ENCODE results near the gene GLT1D1.

GLT1D1 gene

DNA sequence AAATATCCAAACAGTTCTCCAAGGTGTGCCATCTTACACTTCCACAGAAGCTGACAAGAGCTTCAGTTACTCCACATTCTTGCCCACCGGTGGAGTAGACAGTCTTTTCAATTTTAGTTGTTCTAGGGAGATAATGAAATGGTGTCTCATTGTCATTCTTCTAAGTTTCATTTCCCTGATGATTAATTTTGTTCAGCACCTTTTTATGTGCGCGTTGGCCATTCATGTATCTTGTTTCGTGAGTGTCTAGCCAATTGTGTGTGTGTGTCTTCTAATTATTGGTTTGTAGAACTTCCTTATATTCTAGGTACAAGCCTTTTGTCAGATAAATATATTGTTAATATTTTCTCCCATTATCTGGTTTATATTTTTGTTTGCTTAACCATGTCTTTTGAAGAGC is 63.1 kb downstream of the GLT1D1 start:
- DNase-seq: no peak

DNA sequence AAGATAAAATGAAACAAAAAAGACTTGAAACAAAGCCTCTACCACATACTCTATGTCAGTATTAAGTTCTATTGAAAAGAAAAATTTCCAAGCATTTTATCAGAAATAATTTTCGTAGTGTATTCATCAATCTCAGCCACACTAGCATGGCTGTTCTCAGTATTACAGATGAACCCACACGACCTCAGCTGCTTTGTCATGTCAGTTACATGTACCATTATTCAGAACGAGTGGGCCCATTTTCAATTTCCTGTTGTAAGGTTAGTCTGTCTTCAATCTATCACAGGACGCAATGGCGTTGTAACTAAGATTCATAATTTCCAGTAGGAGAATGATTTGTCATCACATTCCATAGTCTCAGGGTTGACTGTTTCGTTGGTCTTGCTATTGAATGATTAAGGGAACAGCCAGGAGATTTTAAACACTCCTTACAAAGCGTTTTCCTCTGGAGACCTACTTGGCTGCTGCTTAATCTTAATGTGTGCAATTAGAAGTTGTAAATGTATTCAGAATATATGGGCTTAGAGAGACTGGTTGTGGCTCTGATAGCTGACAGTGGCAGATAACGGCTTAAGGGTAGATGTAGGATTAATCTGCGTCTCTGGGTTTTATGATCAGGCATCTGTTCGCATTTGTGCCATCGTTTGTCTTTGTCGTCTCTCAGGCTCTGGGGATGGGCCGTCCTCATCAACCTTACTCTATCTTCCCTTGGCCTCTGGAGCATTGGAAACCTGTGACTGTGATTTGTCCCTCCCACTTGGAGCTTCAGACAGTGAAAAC is 65.4 kb downstream of the GLT1D1 start:
- no peak for DNase-seq

DNA sequence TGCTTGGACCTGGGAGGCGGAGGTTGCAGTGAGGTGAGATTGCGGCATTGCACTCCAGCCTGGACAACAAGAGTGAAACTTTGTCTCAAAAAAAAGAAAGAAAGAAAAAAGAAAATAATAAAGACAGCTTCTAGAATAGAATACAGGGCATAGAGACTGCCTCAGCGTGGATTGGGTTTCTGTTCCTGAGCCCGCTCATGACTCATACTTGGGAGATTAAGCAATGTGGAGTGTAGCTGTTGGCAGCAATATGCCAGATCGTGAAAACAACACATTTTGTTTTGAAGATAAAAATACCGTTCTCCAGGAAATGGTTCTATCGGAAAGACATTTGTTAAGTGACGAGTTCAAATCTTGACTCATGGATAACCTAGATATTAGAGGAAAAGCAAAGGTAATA is 67.2 kb downstream of the GLT1D1 start:
- DNase-seq: no peak

DNA sequence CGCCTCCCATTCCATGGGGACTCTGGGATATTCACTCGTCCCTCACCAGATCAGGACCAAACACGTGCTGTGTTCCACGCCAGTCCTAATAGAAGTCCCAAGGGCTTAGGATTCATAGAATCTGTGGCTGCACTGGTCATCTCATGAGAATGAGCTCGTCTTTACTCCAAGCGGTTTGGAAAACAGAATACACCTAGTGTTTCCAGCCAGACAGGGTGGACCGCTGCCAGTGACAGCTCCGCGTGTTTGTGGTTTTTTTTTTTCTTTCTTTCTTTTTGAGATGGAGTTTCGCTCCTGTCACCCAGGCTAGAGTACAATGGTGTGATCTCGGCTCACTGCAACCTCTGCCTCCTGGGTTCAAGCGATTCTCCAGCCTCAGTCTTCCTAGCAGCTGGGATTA is 75.1 kb downstream of the GLT1D1 start:
- no peak for DNase-seq

DNA sequence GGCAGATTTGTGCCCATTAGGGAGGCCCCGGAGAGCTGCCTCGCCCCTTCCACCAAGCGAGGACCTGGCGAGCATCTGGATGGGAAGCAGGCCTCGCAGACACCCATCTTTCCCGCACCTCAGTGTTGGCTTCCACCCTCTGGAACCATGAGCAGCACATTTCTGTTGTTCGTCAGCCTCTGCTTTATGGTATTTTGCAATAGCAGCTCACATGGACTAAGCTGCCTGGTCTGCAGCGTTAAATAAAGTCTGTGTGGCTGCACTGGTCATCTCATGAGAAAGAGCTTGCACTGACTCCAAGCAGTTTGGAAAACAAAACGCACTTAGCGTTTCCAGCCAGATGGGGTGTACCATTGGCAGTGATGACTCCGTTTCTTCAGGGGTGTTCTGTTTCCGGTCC is 75.8 kb downstream of the GLT1D1 start:
- no peak for DNase-seq

DNA sequence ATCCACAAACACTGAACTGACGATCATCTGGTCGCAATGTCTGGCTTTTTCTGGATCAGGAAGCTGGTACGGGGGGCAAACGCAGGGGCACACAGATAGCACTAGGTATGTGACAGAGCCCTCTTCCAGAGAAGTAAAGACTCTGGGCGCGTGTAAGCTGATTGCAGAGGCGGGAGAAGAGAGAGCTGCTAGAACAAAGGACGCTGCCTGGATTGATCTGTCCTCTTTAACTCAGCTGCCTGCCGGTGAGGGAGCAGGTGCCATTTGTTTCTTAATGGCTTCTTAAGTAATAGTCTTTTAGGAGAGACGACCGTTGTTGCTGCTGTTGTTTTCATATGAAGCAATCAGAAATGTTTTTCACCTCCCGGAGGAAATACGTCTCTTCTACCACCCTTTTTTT is 77.3 kb downstream of the GLT1D1 start:
- DNase-seq: no peak

DNA sequence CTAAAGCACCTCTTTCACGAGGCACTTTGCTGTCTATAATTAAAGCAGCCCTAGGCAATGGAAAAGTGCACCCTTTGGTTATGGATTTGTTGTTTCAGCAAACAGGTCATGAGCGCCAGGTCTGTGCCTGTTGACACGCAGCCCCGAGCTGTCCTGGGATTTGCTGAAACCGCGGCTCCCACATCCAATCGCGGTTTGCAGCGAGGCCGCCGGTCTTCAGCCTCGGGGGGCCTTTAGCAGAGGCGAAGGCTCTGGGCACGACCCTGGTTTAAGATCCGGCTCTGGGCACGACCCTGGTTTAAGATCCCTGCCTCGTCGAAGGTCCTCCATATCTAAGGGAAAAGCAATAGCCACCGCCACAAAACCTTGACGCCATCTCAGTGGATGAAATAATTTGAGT is 79.2 kb downstream of the GLT1D1 start:
- no peak for DNase-seq

DNA sequence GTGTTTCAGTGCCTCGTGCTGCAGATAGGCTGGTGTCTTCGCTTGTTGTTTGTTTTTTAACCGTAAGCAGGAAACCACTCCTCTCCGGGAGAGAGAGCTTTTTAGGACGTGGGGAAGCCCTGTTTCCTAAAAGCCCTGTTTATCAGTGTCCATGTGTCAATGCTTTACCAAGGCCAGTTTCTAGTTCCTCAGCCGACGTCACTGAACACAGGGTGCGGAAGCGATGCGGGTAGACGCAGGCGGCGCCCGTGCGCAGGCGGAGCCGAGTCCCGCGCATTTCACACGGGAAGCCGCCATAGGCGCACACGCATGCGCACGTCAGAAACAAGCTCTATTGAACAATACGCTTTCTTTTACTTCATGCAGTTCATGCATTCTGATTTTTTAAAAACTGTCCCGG is 79.8 kb downstream of the GLT1D1 start:
- no peak for DNase-seq

DNA sequence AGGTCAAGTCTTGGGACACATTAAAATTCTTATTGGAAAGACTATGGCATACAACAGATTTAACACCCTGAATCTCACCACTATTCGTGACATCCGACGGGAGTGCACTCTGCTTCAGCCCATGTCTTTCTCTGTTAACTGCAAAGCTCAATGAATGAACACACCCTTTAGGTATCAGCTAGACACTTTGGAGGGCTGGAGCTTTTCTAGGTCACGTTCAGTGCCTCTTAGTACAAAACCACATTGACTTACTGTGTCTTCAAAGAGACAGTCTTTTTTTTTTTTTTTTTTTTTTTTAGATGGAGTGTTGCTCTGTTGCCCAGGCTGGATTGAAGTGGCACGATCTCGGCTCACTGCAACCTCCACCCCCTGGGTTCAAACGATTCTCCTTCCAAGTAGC is 80.6 kb downstream of the GLT1D1 start:
- no peak for DNase-seq

DNA sequence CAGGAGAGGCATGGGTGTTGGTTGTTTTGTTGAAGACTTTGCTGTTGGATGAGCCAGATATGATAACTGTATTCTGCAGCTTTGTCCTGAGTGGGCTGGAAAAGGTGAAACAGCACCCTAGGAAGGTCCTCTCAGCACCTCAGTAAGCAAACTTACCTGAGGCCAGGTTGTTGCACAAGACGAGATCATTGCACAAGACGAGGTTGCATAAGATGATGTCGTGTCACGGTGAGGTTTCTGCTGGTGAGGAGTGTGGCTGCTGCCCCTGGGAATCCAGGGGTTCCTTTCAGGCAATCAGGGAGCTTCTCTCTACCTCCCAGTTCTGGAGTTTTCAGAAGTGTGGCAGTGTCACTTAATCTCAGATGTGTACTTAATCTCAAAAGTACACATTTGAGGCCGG is 85.6 kb downstream of the GLT1D1 start:
- no peak for DNase-seq

DNA sequence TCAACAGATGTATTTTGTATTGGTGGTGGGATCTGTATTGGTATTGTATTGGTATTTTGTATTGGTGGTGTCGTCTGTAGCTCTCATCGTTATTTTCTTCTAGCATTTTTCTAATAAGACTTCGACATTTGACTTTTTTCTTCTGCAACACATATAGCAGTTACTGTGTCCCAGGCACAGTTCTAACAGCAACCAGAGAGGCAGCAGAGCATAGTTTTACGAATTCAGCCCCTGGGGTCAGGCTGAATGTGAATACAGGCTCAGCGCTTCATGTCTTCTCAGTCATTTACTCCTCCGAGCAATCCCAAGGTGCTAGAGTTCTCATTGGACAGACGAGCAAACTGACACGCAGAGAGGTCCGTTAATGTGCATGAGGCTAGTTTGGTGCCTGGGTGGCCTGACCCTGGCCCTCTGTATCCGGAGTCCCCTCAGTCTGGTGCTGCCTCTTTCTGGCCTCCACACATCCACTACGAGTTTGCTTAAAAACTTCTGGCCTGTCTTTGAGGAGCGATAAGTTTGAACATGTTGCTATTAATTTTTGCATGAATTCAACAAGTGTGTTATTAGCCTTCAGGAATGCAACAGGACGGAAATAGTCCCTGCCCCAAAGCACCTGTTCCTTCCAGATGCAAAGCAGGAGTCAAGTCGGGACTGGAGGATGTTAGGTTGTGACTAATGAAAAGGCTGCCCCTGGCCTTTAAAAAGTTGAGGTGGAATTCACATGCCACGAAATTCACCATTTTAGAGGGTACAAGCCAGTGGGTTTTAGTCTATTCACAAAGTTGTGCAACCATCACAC is 87.0 kb downstream of the GLT1D1 start:
- no peak for DNase-seq

DNA sequence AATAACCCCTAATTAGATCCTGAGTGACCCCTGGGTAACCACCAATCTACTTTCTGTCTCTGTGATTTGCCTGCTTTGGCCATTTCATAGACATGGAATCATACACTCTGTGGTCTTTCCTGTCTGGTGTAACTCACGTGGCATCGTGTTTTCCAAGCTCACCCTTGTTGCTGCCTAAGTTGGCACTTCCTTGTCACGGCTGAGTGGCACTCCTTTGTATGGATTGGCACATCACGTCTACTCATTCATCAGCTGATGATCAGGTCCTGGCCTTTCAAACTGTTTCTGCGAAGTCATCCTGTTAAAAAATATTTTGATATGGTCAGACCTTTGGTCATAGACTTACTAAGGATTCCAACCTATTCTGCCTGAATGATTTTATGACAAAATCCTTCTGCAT is 87.7 kb downstream of the GLT1D1 start:
- no peak for DNase-seq

DNA sequence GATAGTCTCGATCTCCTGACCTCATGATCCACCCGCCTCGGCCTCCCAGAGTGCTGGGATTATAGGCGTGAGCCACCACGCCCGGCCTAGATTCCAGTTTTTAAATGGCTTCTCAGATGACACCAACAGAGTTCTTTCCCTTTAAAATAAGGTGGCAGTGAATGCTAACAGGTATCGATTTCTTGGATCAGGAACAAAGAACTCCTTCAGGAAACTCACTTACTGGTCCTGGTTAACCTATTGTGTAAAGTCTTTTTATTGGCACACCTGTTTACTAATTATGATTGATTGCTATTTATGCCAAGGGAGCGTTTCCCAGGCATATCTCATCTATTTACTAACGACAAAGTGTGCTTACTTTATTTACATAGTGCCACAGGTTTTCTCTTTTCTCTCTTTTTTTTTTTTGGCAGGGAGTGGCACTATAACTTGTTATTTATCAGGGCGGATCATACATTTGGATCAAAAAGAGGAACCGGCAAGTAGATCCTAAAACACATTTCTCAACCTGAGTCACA is 89.7 kb downstream of the GLT1D1 start:
- no peak for DNase-seq

DNA sequence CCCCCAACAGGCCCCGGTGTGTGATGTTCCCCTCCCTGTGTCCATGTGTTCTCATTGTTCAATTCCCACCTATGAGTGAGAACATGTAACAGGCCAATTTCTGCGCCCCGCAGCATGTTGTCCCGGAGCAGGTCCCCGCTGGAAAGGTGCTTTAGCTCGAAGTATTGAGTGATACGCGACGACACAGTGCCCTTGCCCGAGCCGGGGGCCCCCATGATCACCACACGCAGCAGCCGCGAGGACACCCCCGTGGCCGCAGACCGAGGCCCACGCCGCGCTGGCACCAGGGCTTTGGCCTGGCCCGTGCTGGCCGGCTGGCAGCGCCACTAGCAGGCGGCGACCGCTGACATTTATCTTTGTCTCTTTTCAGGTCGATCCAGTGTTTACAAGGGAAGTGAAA is 91.7 kb downstream of the GLT1D1 start:
- no peak for DNase-seq

DNA sequence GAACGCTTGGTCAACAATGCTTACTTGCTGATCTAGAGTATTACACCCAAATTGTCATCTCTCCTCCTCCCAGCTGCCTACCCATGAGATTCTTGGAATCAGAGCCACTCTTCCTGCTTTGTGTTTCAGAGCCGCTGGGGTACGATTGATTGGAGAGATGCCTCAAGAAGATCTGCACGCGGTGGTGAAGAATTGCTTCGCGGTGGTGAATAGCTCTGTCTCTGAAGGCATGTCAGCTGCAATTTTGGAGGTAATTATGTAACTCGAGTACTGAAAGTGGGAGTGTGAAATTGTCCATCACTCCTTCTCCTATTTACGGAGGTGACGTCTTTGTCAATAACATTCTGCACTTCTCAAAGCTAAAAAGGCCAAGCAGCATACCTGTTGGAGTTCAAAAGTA is 93.9 kb downstream of the GLT1D1 start:
- no peak for DNase-seq

DNA sequence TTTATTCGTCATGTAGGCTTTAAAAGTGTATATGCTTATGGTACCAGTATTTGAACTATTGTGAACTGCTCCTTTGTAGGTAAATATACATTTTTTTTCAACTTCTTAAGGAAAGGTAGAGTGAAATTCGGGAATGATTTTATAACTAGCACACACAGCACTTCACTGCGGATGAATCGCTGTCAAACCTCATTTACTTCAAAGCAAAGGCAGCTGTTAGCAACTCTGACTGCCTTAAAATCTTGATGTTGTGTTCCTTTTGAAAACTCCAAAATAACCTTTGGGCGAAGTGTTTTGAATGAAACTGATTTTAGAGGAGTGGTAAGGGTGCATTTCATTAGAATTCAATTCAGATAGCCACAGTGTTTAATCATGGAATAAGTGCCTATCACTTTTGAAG is 95.8 kb downstream of the GLT1D1 start:
- DNase-seq: no peak

DNA sequence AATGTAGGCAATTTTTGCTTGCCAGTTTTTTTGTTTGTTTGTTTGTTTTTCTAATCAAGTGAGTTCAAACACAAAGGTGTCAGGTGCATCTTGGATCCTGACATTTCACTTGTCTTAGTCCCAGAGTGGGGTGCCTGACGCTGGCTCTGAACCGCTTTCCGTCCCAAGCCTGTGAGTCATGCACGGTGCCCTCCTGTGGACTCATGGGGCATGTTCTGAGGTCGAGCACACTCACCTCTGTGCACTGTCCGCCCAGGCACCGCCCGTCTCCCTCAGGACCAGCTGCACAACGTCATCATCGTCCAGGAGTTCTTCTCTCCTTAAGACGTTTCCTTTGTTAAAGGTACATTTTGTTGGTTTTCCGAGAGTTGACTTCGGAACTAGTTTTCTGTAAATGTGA is 98.2 kb downstream of the GLT1D1 start:
- no peak for DNase-seq

DNA sequence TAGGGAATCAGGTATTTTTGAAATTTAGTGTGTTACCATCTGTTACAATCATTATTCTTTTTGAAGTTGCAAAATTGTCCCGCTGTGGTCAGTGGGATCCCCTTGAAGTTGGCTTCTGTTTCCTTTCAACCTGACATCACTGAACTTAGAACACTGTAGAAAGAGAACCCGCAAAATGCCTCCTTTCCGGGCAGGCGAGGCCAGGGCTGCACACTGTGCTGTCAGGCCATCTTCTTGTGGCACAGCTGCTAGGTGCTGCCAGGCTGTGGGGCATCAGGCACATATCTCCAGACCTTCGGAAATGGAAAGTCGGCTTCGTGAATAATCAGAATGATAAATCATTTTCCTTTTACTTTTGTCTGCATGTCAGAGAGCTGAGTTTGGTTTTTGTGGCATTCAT is 103.5 kb downstream of the GLT1D1 start:
- no peak for DNase-seq

DNA sequence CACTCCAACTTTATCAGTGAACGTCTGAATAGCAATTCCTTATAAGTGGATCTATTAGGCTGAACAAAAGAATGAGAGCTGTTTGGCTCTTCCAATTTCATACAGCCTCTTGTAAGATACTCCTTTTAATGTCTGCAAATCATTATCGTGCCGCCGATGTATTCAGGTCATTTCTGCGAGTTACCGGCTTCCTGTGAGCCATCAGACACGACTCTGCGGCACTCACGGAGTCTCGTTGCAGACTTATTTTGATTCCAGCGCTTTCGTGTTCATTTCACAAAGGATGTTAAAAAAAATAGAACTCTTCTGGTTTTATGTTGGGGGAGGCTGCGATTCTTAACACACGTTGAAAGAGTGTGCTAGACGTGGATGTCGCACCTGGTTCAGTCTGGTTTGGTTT is 106.6 kb downstream of the GLT1D1 start:
- no peak for DNase-seq

DNA sequence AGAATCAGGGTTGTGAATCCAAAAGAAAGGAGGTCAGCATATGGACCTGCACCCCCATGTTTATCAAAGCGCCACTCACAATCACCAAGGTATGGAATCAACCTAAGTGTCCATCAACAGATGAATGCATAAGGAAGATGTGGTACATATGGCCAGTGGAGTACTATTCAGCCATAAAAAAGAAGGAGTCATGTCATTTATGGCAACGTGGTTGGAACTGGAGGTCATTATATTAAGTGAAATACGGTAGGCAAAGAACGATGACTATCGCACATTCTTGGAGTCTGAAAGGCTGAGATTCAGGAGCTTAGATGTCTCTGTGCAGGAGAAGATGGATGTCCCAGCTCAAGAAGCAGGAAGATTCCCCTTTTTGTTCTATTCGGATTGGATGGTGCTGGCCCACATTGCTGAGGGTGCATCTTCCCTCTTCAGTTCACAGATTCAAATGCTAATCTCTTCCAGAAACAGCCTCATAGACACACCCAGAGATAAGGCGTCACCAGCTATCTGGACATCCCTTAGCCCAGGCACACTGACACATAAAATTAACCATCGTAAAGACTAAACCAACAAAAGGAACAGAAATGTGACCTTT is 108.1 kb downstream of the GLT1D1 start:
- no peak for DNase-seq

DNA sequence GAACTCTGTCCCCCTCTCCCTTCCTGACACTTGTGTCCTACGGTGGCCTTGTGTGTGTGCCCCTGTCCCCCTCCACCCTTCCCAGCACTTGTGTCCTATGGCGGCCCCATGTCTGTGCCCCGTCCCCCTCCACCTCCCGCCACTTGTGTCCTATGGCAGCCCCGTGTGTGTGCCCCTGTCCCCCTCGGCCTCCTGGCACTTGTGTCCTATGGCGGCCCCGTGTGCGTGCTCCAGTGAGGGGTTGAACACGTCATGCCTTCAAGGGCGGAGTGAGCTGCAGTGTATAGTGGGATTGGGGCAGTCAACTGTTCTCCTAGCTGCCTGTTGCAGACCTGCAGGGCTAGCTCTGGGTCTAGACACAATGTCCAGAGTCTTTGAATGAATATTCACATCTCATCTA is 108.7 kb downstream of the GLT1D1 start:
- no peak for DNase-seq

DNA sequence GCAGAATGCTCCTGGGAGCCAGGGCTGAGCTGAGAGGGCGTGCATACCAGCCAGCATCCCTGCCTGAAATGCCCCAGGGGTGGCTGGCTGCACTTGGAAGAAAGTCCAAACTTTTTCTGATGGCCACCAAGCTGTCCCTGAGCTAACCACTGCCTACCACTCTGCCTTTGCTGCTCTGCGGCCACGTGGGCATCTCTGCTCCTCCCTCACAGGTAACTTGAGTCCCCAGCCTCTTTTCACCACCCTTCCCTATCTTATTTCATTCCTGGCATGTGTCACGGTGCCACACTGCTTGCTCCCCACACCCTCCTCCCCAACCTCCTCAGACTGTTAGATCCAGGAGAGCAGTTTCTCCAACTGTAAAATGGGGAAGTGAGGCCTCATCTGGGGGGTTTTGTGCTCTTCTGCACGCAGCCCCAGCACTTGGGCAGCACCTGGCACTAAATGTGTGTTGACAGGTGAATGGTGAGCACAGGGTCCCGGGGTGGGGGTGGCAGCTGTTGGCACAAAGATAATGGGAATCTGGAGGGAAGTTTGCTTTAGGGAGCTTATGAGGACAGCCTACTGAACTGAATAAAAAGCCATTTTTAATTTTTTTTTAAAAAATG is 113.0 kb downstream of the GLT1D1 start:
- DNase-seq: no peak

DNA sequence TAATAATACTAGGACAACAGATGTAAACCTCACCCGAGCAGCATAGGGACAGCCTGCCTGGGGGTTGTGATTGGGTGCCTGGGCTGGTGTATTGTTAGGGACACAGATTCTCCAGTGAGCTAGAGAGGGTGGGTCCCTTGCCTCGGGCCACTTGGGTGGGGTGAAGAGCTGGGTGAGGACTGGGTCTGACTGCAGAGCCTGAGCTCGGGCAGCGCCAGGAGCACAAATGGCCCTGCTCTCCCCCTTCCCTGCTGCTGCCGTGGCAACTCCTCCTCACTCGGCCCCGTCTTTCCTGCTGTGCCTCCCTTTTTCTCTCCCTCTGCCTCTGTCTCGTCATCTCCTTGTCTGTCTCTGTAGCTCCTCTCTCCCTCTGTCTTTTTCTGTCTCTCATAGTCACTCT is 115.4 kb downstream of the GLT1D1 start:
- no peak for DNase-seq
